VCaP (cell line): ENCODE results near the gene OSBPL3.
A peak's percentile ranks its signal among the peaks of the same experiment; 100 is the strongest.

Experiments used
- H3K27ac ChIP-seq: fragments of 450-650 bp; 2 replicates; pipeline ENCODE4 v1.5.1; 2017
- TF ChIP-seq, protein P1 (sequence below): fragments of 450-650 bp; conservative IDR thresholded peaks from 2 replicates; pipeline ENCODE4 v1.5.1; 2017; ENCODE audit warnings: mild to moderate bottlenecking, moderate library complexity

The OSBPL3 gene

GRCh38 chr7:24991353-24991752 lies 11.4 kb upstream of the OSBPL3 start:
- no peak overlapping the region for H3K27ac ChIP-seq
- TF ChIP-seq, protein P1, sequence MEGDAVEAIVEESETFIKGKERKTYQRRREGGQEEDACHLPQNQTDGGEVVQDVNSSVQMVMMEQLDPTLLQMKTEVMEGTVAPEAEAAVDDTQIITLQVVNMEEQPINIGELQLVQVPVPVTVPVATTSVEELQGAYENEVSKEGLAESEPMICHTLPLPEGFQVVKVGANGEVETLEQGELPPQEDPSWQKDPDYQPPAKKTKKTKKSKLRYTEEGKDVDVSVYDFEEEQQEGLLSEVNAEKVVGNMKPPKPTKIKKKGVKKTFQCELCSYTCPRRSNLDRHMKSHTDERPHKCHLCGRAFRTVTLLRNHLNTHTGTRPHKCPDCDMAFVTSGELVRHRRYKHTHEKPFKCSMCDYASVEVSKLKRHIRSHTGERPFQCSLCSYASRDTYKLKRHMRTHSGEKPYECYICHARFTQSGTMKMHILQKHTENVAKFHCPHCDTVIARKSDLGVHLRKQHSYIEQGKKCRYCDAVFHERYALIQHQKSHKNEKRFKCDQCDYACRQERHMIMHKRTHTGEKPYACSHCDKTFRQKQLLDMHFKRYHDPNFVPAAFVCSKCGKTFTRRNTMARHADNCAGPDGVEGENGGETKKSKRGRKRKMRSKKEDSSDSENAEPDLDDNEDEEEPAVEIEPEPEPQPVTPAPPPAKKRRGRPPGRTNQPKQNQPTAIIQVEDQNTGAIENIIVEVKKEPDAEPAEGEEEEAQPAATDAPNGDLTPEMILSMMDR: no peak

DNA sequence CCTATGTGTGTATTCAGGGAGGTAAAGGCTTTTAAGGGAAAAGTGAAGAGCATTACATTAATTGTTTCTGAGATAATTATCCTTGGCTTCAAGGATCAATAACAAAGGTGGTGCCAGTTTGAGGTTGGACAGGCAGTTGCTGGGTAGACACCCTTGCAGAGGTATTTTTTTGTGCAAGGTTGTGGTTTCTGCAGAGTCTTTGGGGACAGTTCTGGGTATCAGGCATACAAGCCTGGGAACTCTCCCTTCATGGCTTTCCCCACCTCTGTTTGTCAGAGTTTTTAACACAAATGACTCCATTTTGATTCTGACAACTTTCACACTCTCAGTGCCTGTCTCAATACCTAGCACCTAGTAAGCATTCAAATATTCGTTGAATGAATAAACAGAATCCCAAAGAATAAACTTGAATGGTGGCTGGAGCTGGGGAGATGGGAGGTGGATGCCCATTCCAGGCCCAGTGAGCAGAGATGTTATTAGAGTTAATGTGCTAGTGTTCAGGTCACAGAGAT lies 7.4 kb upstream of the OSBPL3 start:
- no peak overlapping the region for H3K27ac ChIP-seq
- TF ChIP-seq, protein P1: no peak

DNA sequence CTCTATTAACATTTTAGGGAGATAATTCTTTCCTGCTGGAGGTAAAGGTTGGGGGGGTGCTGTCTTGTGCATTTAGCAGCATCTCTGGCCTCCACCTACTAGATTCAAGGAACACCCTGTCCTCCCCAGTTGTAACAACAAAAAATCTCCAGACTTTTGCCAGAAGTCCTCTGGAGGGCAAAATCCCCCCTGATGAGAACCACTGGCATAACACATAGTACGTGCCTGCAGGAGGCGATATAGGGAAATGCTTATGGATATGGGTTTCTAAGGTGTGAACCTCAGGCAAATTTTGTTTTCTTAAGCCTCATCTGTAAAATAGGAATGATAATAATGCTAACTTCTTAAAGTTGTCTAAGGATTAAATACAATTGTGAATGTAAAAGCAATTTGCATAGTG lies 2.9 kb upstream of the OSBPL3 start:
- peak overlapping the region; percentile 92; the same call in 1 of the 2 replicates for H3K27ac ChIP-seq
- TF ChIP-seq, protein P1: no peak

GRCh38 chr7:24981171-24981951 lies 1.4 kb upstream of the OSBPL3 start:
- H3K27ac ChIP-seq: peak overlapping the region; percentile 92
- TF ChIP-seq, protein P1: no peak

DNA sequence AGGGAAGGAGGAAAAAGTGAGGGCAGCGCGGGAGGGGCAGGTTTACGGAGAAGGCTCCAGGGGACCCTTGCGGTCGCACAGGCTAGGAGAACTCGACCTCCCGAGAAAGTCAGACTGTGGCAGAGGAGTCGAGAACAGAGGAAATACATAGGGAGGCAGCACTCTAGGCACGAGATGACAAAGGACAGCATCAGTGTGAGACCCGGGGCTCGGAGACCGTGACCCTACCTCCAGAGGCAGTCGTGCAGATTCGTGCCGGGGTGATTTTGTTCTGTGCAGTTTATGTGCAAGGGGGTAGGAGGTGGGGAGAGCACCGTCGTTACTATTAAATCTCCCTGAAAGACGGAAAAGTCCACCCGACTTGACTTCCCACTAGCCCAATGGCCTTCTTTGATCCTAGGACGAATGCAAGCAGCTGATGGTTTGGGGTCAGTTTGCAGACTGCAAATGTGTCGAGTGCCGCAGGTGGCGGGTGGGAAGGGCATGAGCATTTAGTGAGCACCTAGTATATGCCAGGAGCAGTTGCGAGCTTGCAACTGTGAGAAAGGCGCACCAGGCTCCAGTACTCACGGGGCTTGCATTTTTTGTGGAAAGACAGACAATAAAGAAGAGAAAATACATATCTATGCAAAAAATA lies 674 bp upstream of the OSBPL3 start:
- peak overlapping the region; percentile 92 for H3K27ac ChIP-seq
- TF ChIP-seq, protein P1: no peak

DNA sequence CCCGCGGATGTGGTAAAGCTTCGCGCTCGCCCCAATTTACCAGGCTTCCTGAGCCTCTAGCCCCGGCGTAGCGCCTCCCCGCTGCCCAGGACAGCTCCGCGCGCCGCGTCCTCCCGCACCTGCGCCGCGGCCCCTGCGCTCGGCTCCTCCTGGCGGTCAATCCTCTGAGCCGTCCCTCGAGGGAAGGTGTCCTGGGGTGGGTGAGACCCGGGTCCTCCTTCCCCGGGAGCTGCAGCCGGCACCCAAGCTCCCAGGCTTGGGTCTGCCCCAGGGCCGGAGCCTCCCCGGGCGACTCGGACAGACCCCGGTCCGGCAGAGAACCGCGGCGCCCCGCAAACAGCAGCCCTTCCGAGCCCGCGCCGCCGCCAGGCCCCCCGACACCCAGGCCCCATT lies 512 bp downstream of the OSBPL3 start:
- TF ChIP-seq, protein P1: peak; percentile 75
- peak overlapping the region; percentile 92 for H3K27ac ChIP-seq

GRCh38 chr7:24978843-24979469 lies 1.0 kb downstream of the OSBPL3 start:
- peak overlapping the region; percentile 92 for H3K27ac ChIP-seq
- TF ChIP-seq, protein P1: no peak
